ENCODE results near the gene ROCK2.

- TF ChIP-seq, protein P1, sequence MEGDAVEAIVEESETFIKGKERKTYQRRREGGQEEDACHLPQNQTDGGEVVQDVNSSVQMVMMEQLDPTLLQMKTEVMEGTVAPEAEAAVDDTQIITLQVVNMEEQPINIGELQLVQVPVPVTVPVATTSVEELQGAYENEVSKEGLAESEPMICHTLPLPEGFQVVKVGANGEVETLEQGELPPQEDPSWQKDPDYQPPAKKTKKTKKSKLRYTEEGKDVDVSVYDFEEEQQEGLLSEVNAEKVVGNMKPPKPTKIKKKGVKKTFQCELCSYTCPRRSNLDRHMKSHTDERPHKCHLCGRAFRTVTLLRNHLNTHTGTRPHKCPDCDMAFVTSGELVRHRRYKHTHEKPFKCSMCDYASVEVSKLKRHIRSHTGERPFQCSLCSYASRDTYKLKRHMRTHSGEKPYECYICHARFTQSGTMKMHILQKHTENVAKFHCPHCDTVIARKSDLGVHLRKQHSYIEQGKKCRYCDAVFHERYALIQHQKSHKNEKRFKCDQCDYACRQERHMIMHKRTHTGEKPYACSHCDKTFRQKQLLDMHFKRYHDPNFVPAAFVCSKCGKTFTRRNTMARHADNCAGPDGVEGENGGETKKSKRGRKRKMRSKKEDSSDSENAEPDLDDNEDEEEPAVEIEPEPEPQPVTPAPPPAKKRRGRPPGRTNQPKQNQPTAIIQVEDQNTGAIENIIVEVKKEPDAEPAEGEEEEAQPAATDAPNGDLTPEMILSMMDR (IDR thresholded peaks at IDR 0.05), result no peak
- TF ChIP-seq EZH2 (IDR thresholded peaks at IDR 0.05), result no peak
These were observed 164.5 kb downstream of the ROCK2 start for GRCh38 chr2:11179899-11180298.

All from neural progenitor cell (in vitro differentiated cells).